NCI-H128 (cell line): Measurements from ENCODE around the gene THSD4.

Experiments used
- DNase-seq: peaks from one replicate; lab custom pipeline; 2025; ENCODE audit not compliant: unreplicated experiment; lab: John Stamatoyannopoulos, UW

Gene THSD4

GRCh38 chr15:71791975-71792374, 676.7 kb downstream of the THSD4 start:
- DNase-seq, result no peak

- no peak for DNase-seq
Measured at GRCh38 chr15:71792521-71792920, 677.2 kb downstream of the THSD4 start.

DNA sequence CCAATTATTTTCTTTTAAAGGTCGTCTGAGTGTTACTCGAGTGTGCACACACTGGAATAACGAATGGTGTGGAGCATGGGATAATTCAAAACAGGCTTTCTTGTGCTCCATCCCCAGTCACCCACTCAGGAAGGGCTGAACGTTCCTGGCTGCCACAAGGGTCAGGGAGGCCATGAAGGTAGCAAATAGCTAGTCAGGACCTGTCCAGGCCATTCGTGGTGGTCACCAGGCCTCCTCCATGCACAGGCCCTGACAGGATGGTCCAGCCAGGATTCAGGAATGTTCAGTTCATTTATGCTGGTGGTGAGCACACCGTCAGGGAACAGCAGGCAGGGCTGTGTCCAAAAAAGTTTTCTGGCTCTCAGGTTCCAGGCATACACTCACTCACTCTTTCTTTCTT, 683.4 kb downstream of the THSD4 start:
- DNase-seq, result no peak

DNA sequence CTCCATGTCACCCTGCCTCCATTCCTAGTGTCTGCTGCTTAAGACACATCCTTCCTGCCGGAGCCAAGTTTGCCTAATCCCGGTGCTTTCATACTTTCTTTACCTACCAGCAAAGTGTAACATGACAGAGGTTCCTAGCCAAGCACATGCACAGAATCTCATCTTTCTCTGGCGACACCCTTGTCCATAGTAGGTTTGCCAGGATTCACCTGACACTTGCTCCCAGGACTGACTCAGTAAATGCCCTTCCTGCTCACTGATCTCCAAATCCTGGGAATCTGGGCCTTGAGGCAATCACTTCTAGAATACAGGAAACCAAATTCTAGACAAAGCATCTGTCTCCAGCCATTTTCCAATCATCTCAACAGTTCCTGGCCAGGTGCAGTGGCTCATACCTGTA, 684.9 kb downstream of the THSD4 start:
- no peak for DNase-seq

GRCh38 chr15:71800835-71801745, 685.8 kb downstream of the THSD4 start:
- peak; percentile 6 for DNase-seq

- DNase-seq, result no peak
Measured at GRCh38 chr15:71801935-71802655, 686.8 kb downstream of the THSD4 start.

GRCh38 chr15:71802770-71803169, 687.5 kb downstream of the THSD4 start:
- DNase-seq, result no peak

DNA sequence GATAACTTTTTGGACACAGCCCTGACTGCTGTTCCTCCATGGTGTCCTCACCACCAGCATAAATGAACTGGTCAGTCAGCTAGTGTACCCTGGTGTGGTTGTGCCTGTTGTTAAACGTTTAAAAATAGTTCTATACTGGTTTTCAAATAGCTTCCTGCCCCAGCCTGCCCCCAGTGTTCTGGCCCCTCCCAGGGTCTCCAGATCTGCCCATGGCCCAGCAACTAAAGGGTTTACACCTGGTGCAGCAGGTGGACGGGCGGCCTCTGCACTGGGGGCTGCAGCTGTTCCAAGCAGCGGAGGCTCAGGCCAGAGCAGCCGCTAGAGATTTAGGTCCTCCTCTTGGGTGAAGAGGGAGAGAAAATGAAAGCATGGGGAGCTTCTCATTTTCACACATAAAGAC, 689.0 kb downstream of the THSD4 start:
- DNase-seq, result no peak

DNA sequence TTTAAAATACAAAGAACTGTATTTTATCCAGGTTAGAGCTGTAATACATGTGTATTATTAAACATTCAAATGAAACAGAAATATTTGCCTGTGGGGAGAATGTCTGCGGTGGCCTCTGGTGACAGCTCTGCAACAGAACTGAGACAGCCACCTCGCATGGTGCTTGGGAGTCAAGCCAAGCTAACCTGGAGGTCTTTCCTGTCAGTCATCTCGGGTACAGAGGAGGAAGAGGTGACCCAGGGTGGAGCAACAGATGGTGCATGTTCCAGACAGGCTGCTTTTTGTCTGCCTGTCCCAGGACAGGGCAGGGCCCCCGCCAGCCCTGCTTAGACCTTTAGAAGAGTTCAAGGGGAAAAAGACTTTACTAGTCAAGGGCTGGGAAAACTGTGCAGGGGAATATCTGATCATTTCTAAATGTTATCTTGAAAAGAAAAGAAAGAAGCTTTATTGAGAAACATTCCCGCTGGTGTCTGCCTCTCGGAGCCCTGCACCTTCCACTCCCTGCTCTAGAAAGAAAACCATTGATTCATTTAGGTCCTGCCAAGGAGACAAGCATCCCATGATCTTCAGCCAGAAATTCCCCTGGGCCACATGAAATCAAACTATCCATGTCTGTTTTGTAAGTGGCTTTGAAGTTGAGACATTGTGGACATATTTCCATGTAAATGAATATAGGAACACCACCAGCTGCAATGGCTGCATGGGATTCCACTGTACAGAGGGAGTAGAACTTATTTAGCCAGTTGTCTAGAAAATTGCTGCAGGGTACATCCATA, 689.6 kb downstream of the THSD4 start:
- DNase-seq, result no peak

DNA sequence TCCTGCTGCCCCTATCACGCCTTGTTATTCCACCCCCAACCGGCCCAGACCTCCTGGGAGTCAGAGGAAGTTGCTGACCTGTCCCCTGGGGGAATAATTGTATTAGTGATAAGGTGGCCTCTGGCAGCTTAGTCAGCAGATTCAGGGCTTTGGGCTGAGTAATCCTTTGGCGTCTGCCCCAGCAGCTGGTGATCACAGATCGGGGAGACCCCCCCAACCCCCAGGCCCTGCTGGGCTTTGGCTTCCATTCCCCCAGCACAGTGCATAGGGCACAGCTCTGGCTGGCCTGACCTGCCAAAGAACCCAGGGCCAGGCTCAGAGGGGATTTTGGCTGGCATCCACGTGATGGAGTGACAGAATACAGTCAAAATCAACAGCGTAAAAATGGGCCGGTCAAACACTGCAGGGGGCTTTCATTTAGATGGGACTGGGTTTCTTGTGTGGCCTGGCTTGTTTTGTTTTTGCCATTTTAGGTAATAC, 691.2 kb downstream of the THSD4 start:
- DNase-seq, result no peak

DNA sequence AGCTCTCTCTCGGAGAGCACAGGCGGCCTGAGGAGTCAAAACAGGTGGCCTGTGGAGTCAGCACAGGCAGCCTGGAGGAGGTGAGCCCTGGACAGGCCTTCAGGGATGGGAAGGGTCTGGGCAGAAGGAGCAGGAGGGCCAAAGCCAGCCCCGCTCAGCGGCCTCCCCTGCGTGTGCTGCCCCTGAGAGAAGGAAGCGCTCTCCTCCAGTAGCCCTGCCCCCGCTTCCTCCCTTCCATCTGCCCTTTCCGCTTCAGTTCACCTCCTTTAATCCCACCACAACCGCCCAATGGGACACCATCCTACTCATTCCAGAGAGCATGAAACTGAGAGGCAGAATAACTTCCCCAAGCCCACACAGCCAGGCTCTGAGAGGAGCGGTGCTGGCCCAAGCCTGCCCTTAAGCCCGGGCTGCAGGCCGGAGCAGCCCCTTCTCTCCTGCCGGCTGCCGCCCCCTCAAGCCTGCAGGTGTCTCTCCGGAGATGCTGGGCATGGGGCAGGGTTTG, 691.9 kb downstream of the THSD4 start:
- DNase-seq, result no peak

DNA sequence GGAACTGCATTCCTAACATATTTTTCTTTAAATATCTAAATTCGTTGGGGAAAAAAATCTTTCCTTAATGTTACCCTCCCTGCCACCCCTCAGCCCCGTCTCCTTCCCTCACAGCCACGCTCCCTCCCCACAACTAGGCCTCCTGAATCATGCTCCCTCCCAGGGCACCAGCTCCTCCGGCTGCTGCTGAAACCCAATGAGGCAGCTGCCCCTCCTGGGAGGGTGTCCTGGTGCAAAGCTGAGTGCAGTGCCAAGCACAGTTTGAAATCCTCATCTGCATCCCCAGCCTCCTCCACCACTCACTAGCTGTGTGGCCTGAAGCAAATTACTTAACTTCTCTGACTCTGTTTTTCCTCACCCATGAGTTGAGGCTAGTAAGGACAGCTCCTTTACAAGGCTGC, 692.4 kb downstream of the THSD4 start:
- DNase-seq, result no peak

DNA sequence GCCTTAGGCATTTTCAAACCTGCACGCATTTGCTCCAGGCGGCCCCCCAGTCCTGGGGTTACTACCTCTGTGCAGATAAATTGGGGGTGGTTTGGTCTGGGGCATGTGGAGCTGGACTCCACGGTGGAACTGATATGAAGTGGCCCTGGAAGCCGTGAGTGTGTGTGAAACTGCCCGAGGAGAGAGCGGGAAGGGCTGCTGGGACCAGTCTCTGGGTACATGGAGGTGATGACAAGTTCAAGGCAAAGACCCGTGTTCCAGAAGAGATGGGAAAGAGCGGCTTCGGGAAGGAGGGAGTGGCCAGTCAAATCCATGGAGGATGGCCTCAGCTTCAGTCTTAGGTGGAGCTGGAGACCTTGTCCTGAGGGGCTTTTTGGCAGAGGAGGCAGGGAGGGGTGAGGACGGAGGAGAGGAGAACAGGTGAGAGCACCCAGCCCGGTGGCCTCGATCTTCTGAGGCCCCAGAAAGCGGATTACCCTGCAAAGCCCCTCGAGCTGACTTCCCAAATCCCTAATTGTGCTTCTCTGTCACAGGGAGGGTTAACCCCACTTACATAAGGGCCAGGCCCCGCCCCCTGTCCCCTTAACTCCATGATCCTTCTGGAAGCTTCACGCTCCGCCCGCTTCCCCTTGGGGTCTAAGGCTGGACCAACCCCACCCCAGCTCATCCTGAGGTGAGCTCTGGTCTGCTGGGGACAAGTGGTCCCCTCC, 693.2 kb downstream of the THSD4 start:
- no peak for DNase-seq

- no peak for DNase-seq
Measured at GRCh38 chr15:71809346-71809745, 694.1 kb downstream of the THSD4 start.

GRCh38 chr15:71810256-71811035, 695.2 kb downstream of the THSD4 start, which contains the start of gene NR2E3:
Gene NR2E3, plus strand, starts transcription at chr15:71810554. Its CDS starts 190 bp downstream, at chr15:71810744.
- DNase-seq, result no peak

GRCh38 chr15:71811036-71811736, 695.9 kb downstream of the THSD4 start:
- DNase-seq, result no peak

DNA sequence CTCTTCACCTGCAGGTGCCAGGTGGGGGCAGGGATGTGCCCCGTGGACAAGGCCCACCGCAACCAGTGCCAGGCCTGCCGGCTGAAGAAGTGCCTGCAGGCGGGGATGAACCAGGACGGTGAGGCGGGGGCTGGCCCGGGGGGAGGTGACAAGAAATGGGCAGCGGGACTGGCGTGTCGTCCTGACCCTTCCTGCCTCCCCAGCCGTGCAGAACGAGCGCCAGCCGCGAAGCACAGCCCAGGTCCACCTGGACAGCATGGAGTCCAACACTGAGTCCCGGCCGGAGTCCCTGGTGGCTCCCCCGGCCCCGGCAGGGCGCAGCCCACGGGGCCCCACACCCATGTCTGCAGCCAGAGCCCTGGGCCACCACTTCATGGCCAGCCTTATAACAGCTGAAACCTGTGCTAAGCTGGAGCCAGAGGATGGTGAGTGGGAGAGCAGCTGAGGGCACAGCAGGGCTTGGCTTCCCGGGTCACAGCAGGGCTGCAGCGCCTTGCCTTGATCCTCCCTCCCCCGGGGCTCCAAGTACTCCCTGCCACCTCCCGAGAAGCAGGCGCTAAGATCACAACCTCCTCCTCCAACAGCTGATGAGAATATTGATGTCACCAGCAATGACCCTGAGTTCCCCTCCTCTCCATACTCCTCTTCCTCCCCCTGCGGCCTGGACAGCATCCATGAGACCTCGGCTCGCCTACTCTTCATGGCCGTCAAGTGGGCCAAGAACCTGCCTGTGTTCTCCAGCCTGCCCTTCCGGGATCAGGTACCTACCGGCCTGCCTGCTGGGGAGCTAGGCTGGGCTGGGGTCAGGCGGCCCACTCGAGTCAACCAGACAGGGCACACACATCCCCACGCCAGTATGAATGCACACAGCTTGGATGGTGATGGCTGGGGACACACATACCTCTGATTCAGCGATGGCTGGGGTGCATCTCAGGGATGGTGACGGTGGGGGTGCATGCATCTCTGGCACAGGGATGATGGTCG, 696.8 kb downstream of the THSD4 start:
- no peak for DNase-seq
